ENCODE data around the gene RBM33. TPM values are rescaled to one million over a fixed set of nuclear protein-coding genes. Genes with fewer than 3 reads are reported as not detected.
"Not testable (repeated sequence)": the region's sequence is repeated elsewhere in the genome, so short reads cannot be mapped to it uniquely, and the experiment has no call there.

The RBM33 gene
- total RNA-seq, 2 donors from 2014 or later: 34.2 to 41.5 TPM

GRCh38 chr7:155684543-155684942 is 40.1 kb downstream of the RBM33 start:
- intact Hi-C loops (cut with DNase I): no loop called here
- DNase-seq: no peak
- ATAC-seq: no peak

GRCh38 chr7:155685070-155685790 is 40.8 kb downstream of the RBM33 start:
- DNase-seq (no peak), ATAC-seq (no peak)
- intact Hi-C loops (cut with DNase I): no loop called here

GRCh38 chr7:155685791-155686160 is 41.3 kb downstream of the RBM33 start:
- no peak for ATAC-seq
- intact Hi-C loops (cut with DNase I): no loop called here
- DNase-seq: no peak

GRCh38 chr7:155686620-155687324 is 42.3 kb downstream of the RBM33 start:
- ATAC-seq; intact Hi-C loops (cut with DNase I); DNase-seq: not testable (repeated sequence)

GRCh38 chr7:155688237-155688636 is 43.8 kb downstream of the RBM33 start:
- intact Hi-C loops (cut with DNase I); ATAC-seq; DNase-seq: not testable (repeated sequence)

GRCh38 chr7:155690655-155691054 is 46.2 kb downstream of the RBM33 start:
- ATAC-seq; DNase-seq; intact Hi-C loops (cut with DNase I): not testable (repeated sequence)

- intact Hi-C loops (cut with DNase I): no loop called here
- DNase-seq (no peak), ATAC-seq (no peak)
Observed at GRCh38 chr7:155692317-155692716, 47.9 kb downstream of the RBM33 start.

GRCh38 chr7:155693826-155694225 is 49.4 kb downstream of the RBM33 start:
- no peak for ATAC-seq
- intact Hi-C loops (cut with DNase I): no loop called here
- no peak for DNase-seq

GRCh38 chr7:155694851-155695250 is 50.4 kb downstream of the RBM33 start:
- ATAC-seq (no peak), DNase-seq (no peak)
- intact Hi-C loops (cut with DNase I): no loop called here

- DNase-seq (no peak), ATAC-seq (no peak)
- intact Hi-C loops (cut with DNase I): no loop called here
Observed at GRCh38 chr7:155696747-155697146, 52.3 kb downstream of the RBM33 start.

GRCh38 chr7:155698633-155699032 is 54.2 kb downstream of the RBM33 start:
- intact Hi-C loops (cut with DNase I): no loop called here
- no peak for DNase-seq

GRCh38 chr7:155699180-155699579 is 54.7 kb downstream of the RBM33 start:
- no peak for DNase-seq
- ATAC-seq: no peak
- intact Hi-C loops (cut with DNase I): no loop called here

More at GRCh38 chr7:155698633-155699032, 54.2 kb downstream of the RBM33 start:
- ATAC-seq: no peak

GRCh38 chr7:155700847-155701246 is 56.4 kb downstream of the RBM33 start:
- no peak for ATAC-seq
- intact Hi-C loops (cut with DNase I): no loop called here
- DNase-seq: no peak

- no peak for DNase-seq
- intact Hi-C loops (cut with DNase I): no loop called here
- ATAC-seq: no peak
Observed at GRCh38 chr7:155701972-155702544, 57.6 kb downstream of the RBM33 start.

GRCh38 chr7:155702616-155703015 is 58.2 kb downstream of the RBM33 start:
- no peak for DNase-seq
- intact Hi-C loops (cut with DNase I): no loop called here
- ATAC-seq: no peak

- DNase-seq: no peak
- no peak for ATAC-seq
Observed at GRCh38 chr7:155705623-155706360, 61.3 kb downstream of the RBM33 start.

GRCh38 chr7:155706376-155706775 is 61.9 kb downstream of the RBM33 start:
- DNase-seq (no peak), ATAC-seq (no peak)
- intact Hi-C loops (cut with DNase I): no loop called here

More at GRCh38 chr7:155705623-155706360, 61.3 kb downstream of the RBM33 start:
- intact Hi-C loops (cut with DNase I): no loop called here

GRCh38 chr7:155709453-155709852 is 65.0 kb downstream of the RBM33 start:
- intact Hi-C loops (cut with DNase I): no loop called here
- no peak for DNase-seq
- ATAC-seq: no peak

- DNase-seq (no peak), ATAC-seq (no peak)
- intact Hi-C loops (cut with DNase I): no loop called here
Observed at GRCh38 chr7:155710031-155710430, 65.6 kb downstream of the RBM33 start.

GRCh38 chr7:155710530-155710929 is 66.1 kb downstream of the RBM33 start:
- DNase-seq: no peak
- intact Hi-C loops (cut with DNase I): no loop called here
- ATAC-seq: no peak

Measured in left cardiac atrium (tissue), 4 donors.